ENCODE measurements around the gene DNAJB13. TPM values are rescaled to one million over a fixed set of nuclear protein-coding genes. Genes with fewer than 3 reads are reported as not detected.
A peak's percentile ranks its signal among the peaks of the same experiment; 100 is the strongest.

Gene DNAJB13
- polyA plus RNA-seq, 5 donors = 0.82 to 4.4 (median 4.0) TPM

DNA sequence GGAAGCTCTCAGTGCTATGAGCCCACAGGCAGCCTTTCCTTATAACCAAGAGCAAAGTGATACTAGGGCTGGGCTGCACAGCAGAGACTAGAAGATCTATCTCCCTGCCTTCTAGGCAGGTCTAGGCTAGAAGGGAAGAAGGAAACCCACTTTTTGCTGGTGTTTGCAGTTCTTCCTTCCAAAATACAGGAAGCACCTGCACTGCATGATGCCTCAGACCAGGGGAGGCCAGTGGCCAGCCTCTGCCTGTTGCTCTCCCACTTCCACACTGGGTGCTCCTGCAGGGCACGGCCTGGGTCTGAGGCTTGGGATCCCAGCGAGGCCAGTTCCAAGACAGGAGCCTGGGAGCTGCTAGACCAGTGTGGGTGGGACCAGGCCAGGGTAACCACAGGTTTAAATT is 64.1 kb downstream of the DNAJB13 start:
- DNase-seq = no peak

DNA sequence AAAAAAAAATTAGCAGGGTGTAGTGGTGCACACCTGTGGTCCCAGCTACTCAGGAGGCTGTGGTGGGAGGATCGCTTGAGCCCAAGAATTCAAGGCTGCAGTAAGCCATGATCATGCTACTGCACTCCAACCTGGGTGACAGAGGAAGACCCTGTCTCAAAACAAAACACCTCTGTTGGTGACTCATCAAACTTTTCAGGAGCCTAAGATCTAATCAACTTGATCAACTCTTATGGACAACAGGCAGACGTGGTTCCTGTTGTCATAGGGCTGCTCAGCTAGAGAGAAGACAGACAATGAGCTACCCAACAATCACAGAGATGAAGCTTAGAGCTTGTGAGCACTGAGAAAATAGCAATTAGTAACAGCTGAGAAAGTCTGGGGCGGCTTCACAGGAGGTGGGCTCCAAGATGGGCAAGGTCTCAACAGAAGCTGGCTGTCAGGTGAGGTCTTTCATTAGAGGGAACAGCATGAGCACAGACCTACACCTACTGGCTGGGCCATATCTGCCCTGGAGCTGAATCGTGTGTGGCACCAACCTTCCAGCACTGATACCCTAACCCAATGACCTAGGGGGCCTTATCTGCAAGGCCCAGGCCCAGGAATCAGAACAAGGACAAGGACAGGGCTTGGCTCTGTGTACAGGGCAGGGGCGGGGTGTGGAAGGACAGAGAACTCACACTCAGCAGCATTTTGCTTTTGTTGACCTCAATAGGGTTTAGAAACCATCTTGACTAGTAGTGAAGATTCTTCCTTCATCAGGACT is 65.3 kb downstream of the DNAJB13 start:
- no peak for DNase-seq

DNA sequence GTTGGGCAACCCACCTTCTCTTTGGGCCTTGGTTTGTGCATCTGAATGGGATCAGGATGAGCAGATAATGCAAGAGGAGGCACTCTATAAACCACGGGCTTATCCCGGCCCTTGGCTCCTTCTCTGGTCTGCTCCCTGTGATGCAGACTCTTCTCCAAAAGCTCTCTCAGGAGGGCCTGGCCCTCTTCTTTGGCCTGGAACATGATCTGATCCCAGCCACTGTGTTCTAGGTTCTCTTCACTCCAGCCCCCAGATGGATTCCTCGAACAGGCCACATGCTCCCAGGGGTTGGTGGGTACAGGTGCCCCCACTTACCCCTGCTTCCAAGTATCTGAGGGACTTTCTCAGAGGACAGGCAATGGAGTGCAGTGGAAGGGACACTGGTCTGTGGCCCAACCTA is 66.8 kb downstream of the DNAJB13 start:
- DNase-seq = no peak

DNA sequence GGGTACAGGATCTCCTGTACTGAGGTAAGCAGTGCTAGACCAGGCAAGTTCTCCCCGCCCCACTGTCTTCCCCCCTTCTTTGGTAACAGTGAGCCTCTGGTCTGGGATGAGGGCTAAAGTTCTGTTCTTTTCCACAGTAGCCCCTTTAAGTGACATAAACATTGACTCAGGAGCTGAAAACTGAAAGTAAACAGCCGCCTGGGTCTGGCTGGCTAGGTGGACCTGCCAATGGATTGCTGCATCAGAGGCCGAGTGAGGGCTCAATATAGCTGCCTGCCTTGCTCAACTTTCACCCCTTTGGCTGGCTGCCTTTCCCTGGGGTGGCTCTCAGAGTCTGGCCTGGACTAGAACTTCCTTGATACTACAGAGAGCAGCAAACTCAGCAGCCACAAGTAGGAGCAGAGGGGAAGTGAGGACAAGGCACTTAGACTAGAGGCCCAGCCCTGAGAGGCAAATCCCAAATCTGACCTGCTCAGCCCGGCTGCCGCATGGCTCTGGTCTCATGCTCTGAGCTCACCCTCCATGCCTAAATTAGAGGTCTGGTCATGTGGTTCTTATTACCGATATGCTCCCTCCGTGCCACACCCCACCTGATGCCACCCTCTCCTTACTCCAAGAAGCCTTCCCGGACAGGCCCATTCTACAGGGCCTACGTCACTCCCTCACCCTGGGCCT is 67.6 kb downstream of the DNAJB13 start:
- peak; percentile 67 to 74 for DNase-seq

DNA sequence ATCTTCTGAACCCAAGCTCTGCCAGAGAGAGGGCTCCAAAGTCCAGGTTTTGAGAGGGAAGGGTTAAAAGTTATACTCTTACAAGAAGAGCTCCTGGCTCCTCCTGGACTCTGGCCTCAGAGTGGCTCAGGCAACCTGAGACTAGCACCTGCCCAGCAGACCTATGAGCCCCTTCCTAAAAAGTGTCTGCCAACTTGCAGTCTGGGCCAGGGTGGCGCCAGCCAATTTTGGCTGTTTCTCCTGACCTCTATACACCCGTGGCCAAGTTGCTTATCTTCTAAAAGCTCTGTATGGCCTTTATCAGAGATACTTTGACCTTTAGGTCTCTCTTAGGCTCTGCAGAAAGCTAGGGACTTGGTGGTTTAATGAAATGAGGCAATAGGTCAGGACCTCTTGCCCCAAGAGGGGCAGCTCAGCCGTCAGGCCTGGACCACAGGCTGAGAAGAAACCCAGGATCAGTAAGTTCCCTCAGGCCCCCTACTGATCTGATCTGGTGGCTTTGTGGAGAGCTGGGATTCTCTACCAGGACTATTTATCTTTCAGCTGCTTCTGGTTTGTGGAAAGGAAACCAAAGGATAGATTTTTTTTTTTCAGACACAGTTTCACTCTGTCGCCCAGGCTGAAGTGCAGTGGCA is 68.4 kb downstream of the DNAJB13 start:
- DNase-seq = no peak

GRCh38 chr11:74019860-74020259 is 69.0 kb downstream of the DNAJB13 start:
- no peak for DNase-seq

Other genes starting within 250 kb of the DNAJB13 start
- 100 to 1,000 TPM in 4 of 5 donors, 10 to 100 TPM in 1; 83.9 to 111 (median 103) TPM for gene RAB6A, start 190.0 kb upstream of the DNAJB13 start, polyA plus RNA-seq (ENCODE audit: insufficient read depth in 1 of 5, insufficient read length in 5 of 5, low replicate concordance in 1 of 5)
- gene MRPL48, start 163.2 kb upstream of the DNAJB13 start, polyA plus RNA-seq (ENCODE audit: insufficient read depth in 1 of 5, insufficient read length in 5 of 5, low replicate concordance in 1 of 5) = 10 to 100 TPM; 45.0 to 59.1 (median 48.6) TPM
- gene COA4, start 74.2 kb upstream of the DNAJB13 start, polyA plus RNA-seq (ENCODE audit: insufficient read depth in 1 of 5, insufficient read length in 5 of 5, low replicate concordance in 1 of 5) = 10 to 100 TPM; 50.4 to 58.0 (median 51.4) TPM
- 10 to 100 TPM; 32.5 to 43.0 (median 35.1) TPM for gene PAAF1, start 74.0 kb upstream of the DNAJB13 start, polyA plus RNA-seq (ENCODE audit: insufficient read depth in 1 of 5, insufficient read length in 5 of 5, low replicate concordance in 1 of 5)
- gene UCP2, start 31.8 kb downstream of the DNAJB13 start, polyA plus RNA-seq (ENCODE audit: insufficient read depth in 1 of 5, insufficient read length in 5 of 5, low replicate concordance in 1 of 5) = 10 to 100 TPM; 34.3 to 55.3 (median 45.2) TPM
- gene UCP3, start 58.1 kb downstream of the DNAJB13 start, polyA plus RNA-seq (ENCODE audit: insufficient read depth in 1 of 5, insufficient read length in 5 of 5, low replicate concordance in 1 of 5) = 1 to 10 TPM; 1.9 to 3.3 (median 3.1) TPM
- gene C2CD3, start 220.0 kb downstream of the DNAJB13 start, polyA plus RNA-seq (ENCODE audit: insufficient read depth in 1 of 5, insufficient read length in 5 of 5, low replicate concordance in 1 of 5) = 10 to 100 TPM; 20.8 to 30.7 (median 27.8) TPM
- gene PPME1, start 220.3 kb downstream of the DNAJB13 start, polyA plus RNA-seq (ENCODE audit: insufficient read depth in 1 of 5, insufficient read length in 5 of 5, low replicate concordance in 1 of 5) = 10 to 100 TPM; 39.9 to 47.4 (median 45.9) TPM